ENCODE measurements around the gene MFSD6.

Gene MFSD6

GRCh38 chr2:190369635-190370034 lies 38.5 kb upstream of the MFSD6 start:
- no peaks in the 10 kb centered on the region for H3K9me3 ChIP-seq (ENCODE audit: control insufficient read depth in 1 of 2, low read length in 2 of 2)
- H3K27ac ChIP-seq (ENCODE audit: low read depth, low read length) = no peak overlapping the region
- H3K4me3 ChIP-seq (ENCODE audit: low read depth in 1 of 2, low read length in 2 of 2) = no peak overlapping the region
- H3K9ac ChIP-seq (ENCODE audit: low read depth in 1 of 2, low read length in 2 of 2) = no peak overlapping the region
- H3K36me3 ChIP-seq (ENCODE audit: control insufficient read depth in 1 of 2, insufficient read depth in 2 of 2, low read length in 2 of 2) = peaks cover 24 to 60% of the 10 kb centered on the region in 2 donors
- no peaks in the 10 kb centered on the region for H3K4me1 ChIP-seq (ENCODE audit: control insufficient read depth in 1 of 2, insufficient read depth in 2 of 2, low read length in 2 of 2)
- no peaks in the 10 kb centered on the region for H3K27me3 ChIP-seq (ENCODE audit: control insufficient read depth in 1 of 2, insufficient read depth in 2 of 2, low read length in 2 of 2)

DNA sequence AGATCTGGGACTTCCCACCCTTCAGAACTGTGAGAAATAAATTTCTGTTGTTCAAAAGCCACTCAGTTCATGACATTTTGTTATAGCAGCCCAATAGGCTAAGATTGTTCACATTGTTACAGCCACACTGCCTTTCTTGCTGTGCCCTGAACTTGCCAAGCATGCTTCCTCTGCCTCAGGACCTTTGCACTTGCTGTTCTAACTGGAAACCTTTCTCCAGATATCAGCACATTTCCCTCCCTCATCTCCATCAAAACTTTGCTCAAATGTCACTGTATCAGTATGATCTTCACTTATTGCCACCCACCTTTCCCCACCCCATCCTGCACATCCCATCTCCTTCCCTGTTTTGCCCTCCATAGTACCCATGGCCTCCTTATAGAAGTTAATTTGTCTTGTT lies 32.1 kb upstream of the MFSD6 start:
- Histone ChIP-seq H3K27me3 (ENCODE audit: control insufficient read depth in 1 of 2, insufficient read depth in 2 of 2, low read length in 2 of 2) (no peaks in the 10 kb centered on the region), H3K9me3 (ENCODE audit: control insufficient read depth in 1 of 2, low read length in 2 of 2) (no peaks in the 10 kb centered on the region), H3K9ac (ENCODE audit: low read depth in 1 of 2, low read length in 2 of 2) (no peak overlapping the region), H3K4me1 (ENCODE audit: control insufficient read depth in 1 of 2, insufficient read depth in 2 of 2, low read length in 2 of 2) (no peaks in the 10 kb centered on the region), H3K27ac (ENCODE audit: low read depth, low read length) (no peak overlapping the region), H3K36me3 (ENCODE audit: control insufficient read depth in 1 of 2, insufficient read depth in 2 of 2, low read length in 2 of 2) (peaks cover 0 to 5% of the 10 kb centered on the region in 2 donors), H3K4me3 (ENCODE audit: low read depth in 1 of 2, low read length in 2 of 2) (no peak overlapping the region)

GRCh38 chr2:190376591-190377245 lies 31.4 kb upstream of the MFSD6 start:
- no peaks in the 10 kb centered on the region for H3K9me3 ChIP-seq (ENCODE audit: control insufficient read depth in 1 of 2, low read length in 2 of 2)
- no peaks in the 10 kb centered on the region for H3K36me3 ChIP-seq (ENCODE audit: control insufficient read depth in 1 of 2, insufficient read depth in 2 of 2, low read length in 2 of 2)

DNA sequence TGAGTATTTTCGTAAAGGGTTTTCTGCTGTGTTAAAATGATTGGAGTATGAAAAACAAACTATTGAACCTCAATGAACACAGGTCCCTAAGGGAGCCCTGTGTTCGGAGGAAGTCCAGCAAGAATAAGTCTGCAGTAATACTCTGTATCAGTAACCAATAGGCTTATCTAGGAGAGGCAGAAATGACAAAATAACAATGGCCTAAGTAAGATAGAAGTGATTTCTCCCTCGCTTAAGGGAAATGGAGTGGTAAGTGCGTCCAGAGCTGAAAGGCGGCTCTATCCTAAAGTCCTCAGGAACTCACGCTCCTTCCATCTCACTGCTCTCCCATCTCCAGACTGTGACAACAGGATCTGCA lies 29.3 kb upstream of the MFSD6 start:
- Histone ChIP-seq H3K4me1 (ENCODE audit: control insufficient read depth in 1 of 2, insufficient read depth in 2 of 2, low read length in 2 of 2) (no peaks in the 10 kb centered on the region), H3K9ac (ENCODE audit: low read depth in 1 of 2, low read length in 2 of 2) (no peak overlapping the region), H3K36me3 (ENCODE audit: control insufficient read depth in 1 of 2, insufficient read depth in 2 of 2, low read length in 2 of 2) (no peaks in the 10 kb centered on the region), H3K9me3 (ENCODE audit: control insufficient read depth in 1 of 2, low read length in 2 of 2) (no peaks in the 10 kb centered on the region), H3K4me3 (ENCODE audit: low read depth in 1 of 2, low read length in 2 of 2) (no peak overlapping the region), H3K27me3 (ENCODE audit: control insufficient read depth in 1 of 2, insufficient read depth in 2 of 2, low read length in 2 of 2) (no peaks in the 10 kb centered on the region), H3K27ac (ENCODE audit: low read depth, low read length) (no peak overlapping the region)

More at GRCh38 chr2:190376591-190377245, 31.4 kb upstream of the MFSD6 start:
- Histone ChIP-seq H3K27me3 (ENCODE audit: control insufficient read depth in 1 of 2, insufficient read depth in 2 of 2, low read length in 2 of 2) (no peaks in the 10 kb centered on the region), H3K27ac (ENCODE audit: low read depth, low read length) (no peak overlapping the region), H3K4me3 (ENCODE audit: low read depth in 1 of 2, low read length in 2 of 2) (no peak overlapping the region), H3K9ac (ENCODE audit: low read depth in 1 of 2, low read length in 2 of 2) (no peak overlapping the region), H3K4me1 (ENCODE audit: control insufficient read depth in 1 of 2, insufficient read depth in 2 of 2, low read length in 2 of 2) (no peaks in the 10 kb centered on the region)

DNA sequence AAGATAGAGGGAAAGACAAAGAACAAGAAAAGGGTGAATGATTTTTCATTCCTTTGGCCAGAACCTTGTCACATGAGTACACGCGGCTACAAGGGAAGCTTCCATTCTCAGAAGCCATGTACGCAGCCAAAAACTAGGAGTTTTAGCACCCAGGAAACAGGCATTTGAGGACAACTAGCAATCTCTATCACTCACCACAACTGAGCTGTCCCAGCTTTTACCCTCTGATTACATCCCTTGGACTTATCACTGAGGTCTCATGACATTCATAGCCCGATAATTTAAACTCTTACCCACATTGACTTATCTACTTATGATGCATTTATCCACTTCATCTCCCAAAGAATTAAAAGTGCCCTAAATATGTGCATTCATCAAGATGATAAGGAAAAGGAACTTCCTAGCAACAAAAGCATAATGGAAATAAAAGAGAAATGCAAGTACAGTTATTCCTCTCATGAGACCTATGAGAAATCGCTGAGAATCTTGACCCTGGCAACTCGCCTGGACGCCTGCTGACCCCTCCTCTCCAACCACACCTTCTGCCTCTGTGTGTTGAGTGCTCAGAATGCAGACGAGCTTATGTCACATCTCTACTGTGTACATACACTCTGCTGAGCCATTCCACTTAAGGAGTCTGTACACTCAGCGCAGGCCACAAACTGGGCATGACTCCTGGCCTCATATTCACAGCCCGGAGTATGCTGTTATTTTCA lies 28.7 kb upstream of the MFSD6 start:
- Histone ChIP-seq H3K4me3 (ENCODE audit: low read depth in 1 of 2, low read length in 2 of 2) (no peak overlapping the region), H3K9me3 (ENCODE audit: control insufficient read depth in 1 of 2, low read length in 2 of 2) (no peaks in the 10 kb centered on the region), H3K27ac (ENCODE audit: low read depth, low read length) (no peak overlapping the region), H3K9ac (ENCODE audit: low read depth in 1 of 2, low read length in 2 of 2) (no peak overlapping the region), H3K4me1 (ENCODE audit: control insufficient read depth in 1 of 2, insufficient read depth in 2 of 2, low read length in 2 of 2) (no peaks in the 10 kb centered on the region), H3K36me3 (ENCODE audit: control insufficient read depth in 1 of 2, insufficient read depth in 2 of 2, low read length in 2 of 2) (no peaks in the 10 kb centered on the region), H3K27me3 (ENCODE audit: control insufficient read depth in 1 of 2, insufficient read depth in 2 of 2, low read length in 2 of 2) (no peaks in the 10 kb centered on the region)

GRCh38 chr2:190380962-190381412 lies 27.2 kb upstream of the MFSD6 start:
- Histone ChIP-seq H3K9me3 (ENCODE audit: control insufficient read depth in 1 of 2, low read length in 2 of 2) (no peaks in the 10 kb centered on the region), H3K4me1 (ENCODE audit: control insufficient read depth in 1 of 2, insufficient read depth in 2 of 2, low read length in 2 of 2) (no peaks in the 10 kb centered on the region), H3K27me3 (ENCODE audit: control insufficient read depth in 1 of 2, insufficient read depth in 2 of 2, low read length in 2 of 2) (no peaks in the 10 kb centered on the region)

GRCh38 chr2:190382851-190383250 lies 25.3 kb upstream of the MFSD6 start:
- H3K36me3 ChIP-seq (ENCODE audit: control insufficient read depth in 1 of 2, insufficient read depth in 2 of 2, low read length in 2 of 2) = no peaks in the 10 kb centered on the region
- H3K4me3 ChIP-seq (ENCODE audit: low read depth in 1 of 2, low read length in 2 of 2) = no peak overlapping the region
- no peak overlapping the region for H3K27ac ChIP-seq (ENCODE audit: low read depth, low read length)
- H3K4me1 ChIP-seq (ENCODE audit: control insufficient read depth in 1 of 2, insufficient read depth in 2 of 2, low read length in 2 of 2) = no peaks in the 10 kb centered on the region
- H3K9ac ChIP-seq (ENCODE audit: low read depth in 1 of 2, low read length in 2 of 2) = no peak overlapping the region
- H3K9me3 ChIP-seq (ENCODE audit: control insufficient read depth in 1 of 2, low read length in 2 of 2) = no peaks in the 10 kb centered on the region
- H3K27me3 ChIP-seq (ENCODE audit: control insufficient read depth in 1 of 2, insufficient read depth in 2 of 2, low read length in 2 of 2) = no peaks in the 10 kb centered on the region

More at GRCh38 chr2:190380962-190381412, 27.2 kb upstream of the MFSD6 start:
- Histone ChIP-seq H3K36me3 (ENCODE audit: control insufficient read depth in 1 of 2, insufficient read depth in 2 of 2, low read length in 2 of 2) (no peaks in the 10 kb centered on the region), H3K4me3 (ENCODE audit: low read depth in 1 of 2, low read length in 2 of 2) (no peak overlapping the region), H3K9ac (ENCODE audit: low read depth in 1 of 2, low read length in 2 of 2) (no peak overlapping the region), H3K27ac (ENCODE audit: low read depth, low read length) (no peak overlapping the region)

DNA sequence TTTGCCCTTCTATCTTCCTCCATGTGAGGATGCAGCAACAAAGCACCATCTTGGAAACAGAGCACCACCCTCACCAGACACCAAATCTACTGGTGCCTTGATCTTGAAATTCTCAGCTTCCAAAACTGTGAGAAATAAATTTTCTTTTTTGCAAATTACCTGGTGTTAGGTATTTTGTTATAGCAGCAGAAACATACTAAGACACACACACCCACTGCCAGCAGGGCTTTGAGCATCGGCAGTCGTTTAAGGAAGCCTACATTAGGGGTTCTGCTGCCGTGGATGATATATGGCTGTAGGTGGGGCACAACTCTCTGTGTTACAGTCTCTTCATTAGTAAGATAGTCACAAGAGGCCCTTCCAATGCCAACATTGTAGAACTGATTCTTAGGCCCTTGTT lies 20.7 kb upstream of the MFSD6 start:
- H3K27me3 ChIP-seq (ENCODE audit: control insufficient read depth in 1 of 2, insufficient read depth in 2 of 2, low read length in 2 of 2) = no peaks in the 10 kb centered on the region
- H3K9me3 ChIP-seq (ENCODE audit: control insufficient read depth in 1 of 2, low read length in 2 of 2) = no peaks in the 10 kb centered on the region
- H3K9ac ChIP-seq (ENCODE audit: low read depth in 1 of 2, low read length in 2 of 2) = no peak overlapping the region
- no peak overlapping the region for H3K27ac ChIP-seq (ENCODE audit: low read depth, low read length)
- no peak overlapping the region for H3K4me3 ChIP-seq (ENCODE audit: low read depth in 1 of 2, low read length in 2 of 2)
- no peaks in the 10 kb centered on the region for H3K36me3 ChIP-seq (ENCODE audit: control insufficient read depth in 1 of 2, insufficient read depth in 2 of 2, low read length in 2 of 2)
- H3K4me1 ChIP-seq (ENCODE audit: control insufficient read depth in 1 of 2, insufficient read depth in 2 of 2, low read length in 2 of 2) = no peaks in the 10 kb centered on the region

GRCh38 chr2:190396271-190396670 lies 11.9 kb upstream of the MFSD6 start:
- no peaks in the 10 kb centered on the region for H3K9me3 ChIP-seq (ENCODE audit: control insufficient read depth in 1 of 2, low read length in 2 of 2)
- no peaks in the 10 kb centered on the region for H3K36me3 ChIP-seq (ENCODE audit: control insufficient read depth in 1 of 2, insufficient read depth in 2 of 2, low read length in 2 of 2)
- H3K9ac ChIP-seq (ENCODE audit: low read depth in 1 of 2, low read length in 2 of 2) = no peak overlapping the region
- H3K27ac ChIP-seq (ENCODE audit: low read depth, low read length) = no peak overlapping the region
- H3K27me3 ChIP-seq (ENCODE audit: control insufficient read depth in 1 of 2, insufficient read depth in 2 of 2, low read length in 2 of 2) = no peaks in the 10 kb centered on the region
- H3K4me1 ChIP-seq (ENCODE audit: control insufficient read depth in 1 of 2, insufficient read depth in 2 of 2, low read length in 2 of 2) = peaks cover 4 to 7% of the 10 kb centered on the region in 2 donors
- no peak overlapping the region for H3K4me3 ChIP-seq (ENCODE audit: low read depth in 1 of 2, low read length in 2 of 2)

GRCh38 chr2:190402986-190403603 lies 5.1 kb upstream of the MFSD6 start:
- Histone ChIP-seq H3K27me3 (ENCODE audit: control insufficient read depth in 1 of 2, insufficient read depth in 2 of 2, low read length in 2 of 2) (no peaks in the 10 kb centered on the region), H3K9me3 (ENCODE audit: control insufficient read depth in 1 of 2, low read length in 2 of 2) (no peaks in the 10 kb centered on the region), H3K9ac (ENCODE audit: low read depth in 1 of 2, low read length in 2 of 2) (no peak overlapping the region), H3K4me1 (ENCODE audit: control insufficient read depth in 1 of 2, insufficient read depth in 2 of 2, low read length in 2 of 2) (peaks cover 16 to 19% of the 10 kb centered on the region in 2 donors), H3K4me3 (ENCODE audit: low read depth in 1 of 2, low read length in 2 of 2) (no peak overlapping the region), H3K27ac (ENCODE audit: low read depth, low read length) (no peak overlapping the region), H3K36me3 (ENCODE audit: control insufficient read depth in 1 of 2, insufficient read depth in 2 of 2, low read length in 2 of 2) (no peaks in the 10 kb centered on the region)

All from duodenal mucosa (tissue), 2 donors.